ENCODE measurements around the gene WNT1. TPM values are rescaled to one million over a fixed set of nuclear protein-coding genes. Genes with fewer than 3 reads are reported as not detected.

Gene WNT1
- polyA plus RNA-seq, 1 donor from 2014 or later = not detected

GRCh38 chr12:48938805-48939204 lies 39.3 kb upstream of the WNT1 start:
- peaks cover 4% of the 10 kb centered on the region for H3K36me3 ChIP-seq (ENCODE audit: insufficient read depth, low read length)
- peaks cover 8% of the 10 kb centered on the region for H3K79me2 ChIP-seq (replicated peaks; ENCODE audit: insufficient read depth, low read length)
- TF ChIP-seq REST (IDR thresholded peaks at IDR 0.05; ENCODE audit: borderline replicate concordance) (no peak), EP300 (conservative IDR thresholded peaks at IDR 0.05; ENCODE audit: poor library complexity, severe bottlenecking) (no peak), POLR2AphosphoS5 (IDR thresholded peaks at IDR 0.05) (no peak)
- H3K27ac ChIP-seq (ENCODE audit: low read length) = no peak overlapping the region
- H3K27me3 ChIP-seq (ENCODE audit: insufficient read depth, low read depth, low read length) = no peaks in the 10 kb centered on the region
- no peaks in the 10 kb centered on the region for H3K9me3 ChIP-seq (ENCODE audit: low read length)
- H2AFZ ChIP-seq (ENCODE audit: low read depth, low read length) = no peak overlapping the region
- no peaks in the 10 kb centered on the region for H3F3A ChIP-seq (ENCODE audit: insufficient read depth, low read length, poor library complexity, severe bottlenecking)
- no peaks in the 10 kb centered on the region for H3K9me2 ChIP-seq (ENCODE audit: insufficient read depth, low read length)
- H3K9ac ChIP-seq (ENCODE audit: low read length) = no peak overlapping the region
- H3K4me3 ChIP-seq (ENCODE audit: low read length) = no peak overlapping the region
- H4K20me1 ChIP-seq (ENCODE audit: insufficient read depth) = no peaks in the 10 kb centered on the region
- H3K4me2 ChIP-seq (ENCODE audit: low read length) = no peak overlapping the region

GRCh38 chr12:48940181-48940580 lies 37.9 kb upstream of the WNT1 start:
- Histone ChIP-seq H4K20me1 (ENCODE audit: insufficient read depth) (no peaks in the 10 kb centered on the region), H3K36me3 (ENCODE audit: insufficient read depth, low read length) (peaks cover 4% of the 10 kb centered on the region), H3F3A (ENCODE audit: insufficient read depth, low read length, poor library complexity, severe bottlenecking) (no peaks in the 10 kb centered on the region), H3K4me3 (ENCODE audit: low read length) (no peak overlapping the region), H3K9me2 (ENCODE audit: insufficient read depth, low read length) (no peaks in the 10 kb centered on the region), H2AFZ (ENCODE audit: low read depth, low read length) (no peak overlapping the region), H3K9me3 (ENCODE audit: low read length) (no peaks in the 10 kb centered on the region), H3K79me2 (replicated peaks; ENCODE audit: insufficient read depth, low read length) (peaks cover 16% of the 10 kb centered on the region), H3K27ac (ENCODE audit: low read length) (no peak overlapping the region), H3K9ac (ENCODE audit: low read length) (no peak overlapping the region), H3K27me3 (ENCODE audit: insufficient read depth, low read depth, low read length) (no peaks in the 10 kb centered on the region), H3K4me2 (ENCODE audit: low read length) (no peak overlapping the region)
- TF ChIP-seq MXI1 (conservative IDR thresholded peaks at IDR 0.05; ENCODE audit: poor library complexity, severe bottlenecking) = no peak
- no peak for TF ChIP-seq TAF1 (IDR thresholded peaks at IDR 0.05; ENCODE audit: low read depth)
- no peak for TF ChIP-seq EZH2 (IDR thresholded peaks at IDR 0.05; ENCODE audit: borderline replicate concordance, insufficient read depth, low read length, poor library complexity, severe bottlenecking)
- no peak for TF ChIP-seq SMC3 (conservative IDR thresholded peaks at IDR 0.05; ENCODE audit: poor library complexity)
- TF ChIP-seq POLR2AphosphoS5 (IDR thresholded peaks at IDR 0.05) = no peak
- no peak for TF ChIP-seq RAD21 (conservative IDR thresholded peaks at IDR 0.05)
- TF ChIP-seq CTCF (IDR thresholded peaks at IDR 0.05; ENCODE audit: poor library complexity, severe bottlenecking) = no peak
- TF ChIP-seq EP300 (conservative IDR thresholded peaks at IDR 0.05; ENCODE audit: poor library complexity, severe bottlenecking) = no peak
- no peak for TF ChIP-seq REST (IDR thresholded peaks at IDR 0.05; ENCODE audit: borderline replicate concordance)
